GM18526 (cell line): ENCODE results near the gene PPP3R2.

Experiments used
- POLR2A ChIP-seq: IDR thresholded peaks from 3 replicates; pipeline ENCODE4 v1.6.1; 2011; ENCODE audit not compliant: insufficient read length; ENCODE audit errors: extremely low read depth

Gene PPP3R2

DNA sequence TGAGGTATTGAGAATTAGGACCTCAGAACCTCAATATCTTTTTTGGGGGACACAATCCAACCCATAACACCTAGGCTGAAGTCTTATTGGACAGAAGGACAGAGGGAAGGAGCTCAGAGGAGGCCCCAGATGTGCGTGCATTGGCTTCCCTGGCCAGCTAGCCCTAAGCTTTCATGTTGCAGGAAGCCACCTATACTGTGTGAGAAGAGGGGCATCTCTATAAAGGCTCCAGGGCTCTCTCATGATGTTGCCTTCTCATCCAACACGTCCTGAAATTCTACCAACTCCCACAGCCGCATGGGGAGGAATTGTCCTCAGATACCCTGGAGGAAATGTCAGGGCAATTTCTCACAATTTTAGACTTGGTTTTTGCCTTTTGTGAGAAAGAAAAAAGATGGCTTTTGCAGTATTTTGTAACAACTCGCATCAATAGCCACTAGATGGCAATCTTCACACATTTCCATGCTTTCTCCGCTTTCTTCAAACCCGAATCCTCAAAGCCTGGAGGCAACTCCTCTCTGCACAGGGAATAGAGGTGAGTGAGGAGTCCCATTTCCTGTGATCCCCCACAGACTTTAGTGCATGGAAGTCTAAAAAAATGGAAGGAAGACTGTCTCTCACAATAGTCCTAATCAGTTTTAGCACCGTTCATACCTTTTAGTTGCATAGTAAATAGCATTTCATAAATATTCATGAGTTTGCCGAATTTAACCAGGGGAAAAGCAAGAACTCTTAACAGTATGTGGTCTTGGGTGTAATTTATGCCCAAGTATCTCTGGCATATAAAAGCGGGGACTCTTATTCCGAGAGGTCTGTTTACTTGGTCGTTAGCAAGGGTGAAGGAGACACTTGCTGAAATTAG lies 7.4 kb upstream of the PPP3R2 start:
- TF ChIP-seq POLR2A: no peak

- no peak for TF ChIP-seq POLR2A
Measured at GRCh38 chr9:101593345-101593744, 1.4 kb downstream of the PPP3R2 start.

- TF ChIP-seq POLR2A: no peak
Measured at GRCh38 chr9:101592788-101593187, 2.0 kb downstream of the PPP3R2 start.

DNA sequence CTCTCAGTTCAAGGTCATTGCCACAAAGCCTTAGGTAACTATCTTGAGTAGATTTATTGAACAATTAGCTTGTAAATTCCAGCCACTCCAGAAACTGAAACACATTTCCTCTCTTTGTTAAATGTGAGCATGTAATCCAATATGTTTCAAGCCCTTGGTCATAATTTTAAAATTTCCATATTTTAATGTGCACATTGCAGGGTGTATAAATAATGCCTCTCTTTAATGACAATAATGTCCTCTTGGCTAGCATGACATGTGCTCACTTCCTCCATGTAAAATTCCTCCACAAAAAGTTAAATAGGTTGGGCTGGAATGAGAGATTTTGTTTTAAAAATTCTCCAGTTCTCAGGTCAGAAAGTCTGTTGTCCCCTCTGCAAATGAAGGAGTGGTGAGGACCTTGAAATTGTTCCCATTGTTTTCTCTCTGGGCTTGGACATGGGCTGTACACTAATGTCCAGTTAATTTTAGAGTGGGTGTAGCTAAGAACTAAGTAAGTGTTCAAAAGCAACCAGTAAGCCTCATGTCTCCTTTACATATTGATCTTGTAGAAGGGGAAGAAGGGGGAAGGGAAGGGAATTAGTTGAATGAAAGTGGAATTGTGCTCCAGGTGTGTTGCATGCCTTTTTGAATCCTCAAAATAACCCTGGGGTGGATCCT lies 2.9 kb downstream of the PPP3R2 start:
- TF ChIP-seq POLR2A: no peak

DNA sequence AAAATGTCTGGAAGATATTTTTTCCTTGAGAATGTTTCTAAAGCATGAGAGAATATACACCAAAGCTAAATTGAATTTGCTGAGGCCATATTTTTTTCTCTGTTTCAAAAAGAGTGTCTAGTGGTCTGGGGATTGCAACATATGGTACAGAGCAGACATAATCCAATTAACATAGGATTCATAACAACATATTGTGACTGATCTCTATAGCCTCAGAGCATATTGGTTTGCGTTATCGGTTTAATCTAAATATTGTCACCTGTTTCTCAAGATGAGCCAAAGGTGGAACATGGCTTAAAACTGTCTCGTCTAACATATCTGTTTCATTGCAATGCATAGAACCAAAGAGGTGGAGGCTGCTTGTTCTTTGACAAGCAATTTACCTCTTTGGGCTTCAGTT lies 3.9 kb downstream of the PPP3R2 start:
- no peak for TF ChIP-seq POLR2A

- no peak for TF ChIP-seq POLR2A
Measured at GRCh38 chr9:101587332-101588043, 7.3 kb downstream of the PPP3R2 start.

DNA sequence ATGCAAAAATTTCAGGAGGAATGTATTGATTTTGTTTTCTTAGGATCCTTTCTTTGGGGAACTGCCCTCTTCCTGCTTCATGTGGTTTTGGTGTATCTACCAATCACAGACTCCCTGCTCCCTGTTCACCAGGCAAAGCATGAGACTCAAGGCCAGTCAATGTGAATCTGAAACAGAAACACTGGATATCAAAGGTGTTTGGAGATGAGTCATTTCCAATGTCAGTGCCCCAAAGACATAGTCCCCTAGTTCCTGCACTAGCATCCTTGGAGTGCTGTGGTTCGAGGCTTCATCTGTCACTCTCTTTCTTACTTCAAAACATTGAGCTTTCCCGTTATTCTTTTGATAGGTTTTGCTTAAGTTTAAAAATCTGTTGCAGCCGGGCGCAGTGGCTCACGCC lies 8.1 kb downstream of the PPP3R2 start:
- no peak for TF ChIP-seq POLR2A

- TF ChIP-seq POLR2A: no peak
Measured at GRCh38 chr9:101585740-101586139, 9.0 kb downstream of the PPP3R2 start.

GRCh38 chr9:101582553-101582952 lies 12.2 kb downstream of the PPP3R2 start:
- no peak for TF ChIP-seq POLR2A

- TF ChIP-seq POLR2A: no peak
Measured at GRCh38 chr9:101579711-101580545, 14.8 kb downstream of the PPP3R2 start.

GRCh38 chr9:101578378-101578777 lies 16.4 kb downstream of the PPP3R2 start:
- no peak for TF ChIP-seq POLR2A

DNA sequence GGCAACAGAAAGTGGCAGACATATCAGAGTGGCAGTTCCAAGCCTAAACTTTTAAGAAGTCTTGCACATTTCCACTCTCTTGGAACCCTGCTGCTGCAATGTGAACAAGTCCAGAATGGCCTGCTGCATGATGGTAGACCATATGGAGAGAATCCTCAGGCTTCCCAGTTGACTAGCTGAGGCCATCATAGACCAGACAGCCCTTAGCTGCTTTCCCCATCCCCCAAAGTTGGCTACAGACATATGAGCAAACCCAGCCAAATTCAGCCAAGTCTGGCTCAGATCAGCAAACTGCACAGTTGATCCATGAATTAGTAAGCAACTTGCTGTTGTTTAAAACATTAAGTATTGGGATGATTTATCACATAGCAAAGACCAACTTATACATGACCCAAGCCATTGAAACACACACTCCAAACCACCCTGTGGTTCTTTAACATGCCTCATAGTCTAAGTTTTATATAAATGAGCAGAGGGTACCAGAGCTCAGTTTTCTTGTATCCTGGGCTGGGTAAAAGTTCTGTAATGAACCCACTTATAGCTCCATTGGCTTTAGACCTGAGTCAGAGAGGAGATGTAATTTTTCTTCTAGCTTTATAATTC lies 19.9 kb downstream of the PPP3R2 start:
- TF ChIP-seq POLR2A: no peak

DNA sequence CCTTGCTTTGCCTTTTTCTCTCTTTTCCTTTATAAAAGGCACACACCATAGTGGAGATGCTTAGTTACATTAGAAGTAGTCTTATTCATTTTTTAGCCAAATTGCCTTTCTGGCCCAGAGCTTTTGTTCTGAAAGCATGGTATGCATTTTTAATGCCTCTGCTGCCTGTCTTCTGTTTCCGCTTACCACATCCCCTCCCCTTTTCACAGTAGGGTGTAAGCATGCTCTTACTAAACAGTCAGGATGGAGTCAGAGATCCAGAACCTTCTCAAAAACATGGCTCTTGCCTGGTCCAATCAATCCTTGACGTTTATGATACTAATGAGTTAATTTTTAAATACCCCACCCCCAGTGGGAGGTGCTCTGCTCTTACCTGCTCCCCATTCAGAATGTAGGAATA lies 22.5 kb downstream of the PPP3R2 start:
- TF ChIP-seq POLR2A: no peak

DNA sequence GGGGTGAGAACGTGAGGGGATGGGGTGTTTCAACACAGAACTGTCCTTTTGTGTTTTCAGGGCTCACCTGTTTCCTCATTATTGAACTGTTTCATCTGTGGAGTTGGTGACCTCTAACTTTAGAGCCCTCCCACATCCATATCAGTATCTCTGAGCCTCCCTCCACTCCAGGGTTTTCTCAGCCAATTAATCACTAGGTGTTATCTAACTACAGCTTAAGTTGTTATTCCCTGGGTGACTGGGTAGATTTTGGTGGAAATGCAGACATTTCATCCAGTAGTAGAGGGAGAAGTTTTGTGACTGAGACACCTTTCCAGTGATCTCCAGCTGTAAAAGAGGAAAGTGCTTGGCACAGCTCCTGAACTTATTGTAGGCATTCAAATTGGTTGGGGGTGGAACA lies 23.7 kb downstream of the PPP3R2 start:
- TF ChIP-seq POLR2A: no peak

- TF ChIP-seq POLR2A: no peak
Measured at GRCh38 chr9:101569741-101570501, 24.8 kb downstream of the PPP3R2 start.
